Measurements from ENCODE around the gene SNRK.

DNA sequence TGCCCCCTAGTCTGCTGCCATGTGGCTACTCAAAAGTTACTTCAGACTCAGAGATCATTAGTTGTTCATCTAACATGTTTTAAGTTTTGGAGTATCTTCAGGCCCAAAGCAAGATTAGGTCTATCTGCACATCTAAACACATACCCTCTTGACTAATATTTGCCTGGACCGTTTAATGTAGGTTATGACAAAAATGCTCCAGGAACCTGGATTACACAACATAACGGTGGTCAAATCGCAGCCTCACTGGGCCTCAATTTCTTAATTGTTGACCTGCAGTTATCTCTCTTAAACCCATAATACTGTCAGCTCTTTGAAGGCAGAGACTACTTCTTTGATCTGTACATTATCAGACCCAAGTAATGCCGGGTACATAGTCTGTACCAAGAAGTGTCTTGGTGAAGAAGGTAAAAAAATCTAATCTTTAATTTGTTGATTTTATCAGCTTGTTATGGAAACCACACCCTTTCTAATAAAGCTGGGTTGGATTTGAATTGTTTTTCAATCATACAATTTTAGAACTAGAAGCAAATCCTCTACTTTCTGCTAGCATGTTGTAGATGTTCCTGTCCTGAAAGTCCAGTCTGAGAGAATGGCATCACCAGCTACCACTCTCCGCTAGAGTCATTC is 3.6 kb downstream of the SNRK start:
- TF ChIP-seq YY1 (IDR thresholded peaks at IDR 0.05; ENCODE audit: insufficient read depth, insufficient read length) (no peak), SUZ12 (IDR thresholded peaks at IDR 0.05; ENCODE audit: extremely low read depth, insufficient read depth, insufficient read length) (no peak)

All from NT2/D1 (cell line).